CD14-positive monocyte (primary cell): Measurements from ENCODE around the gene TSPEAR. TPM values are rescaled to one million over a fixed set of nuclear protein-coding genes. Genes with fewer than 3 reads are reported as not detected.

Experiments
- DNase-seq, 3 donors: peaks; one replicate each; pipeline ENCODE4 v3.0.0-alpha.2; 2011 to 2022
- H2AFZ ChIP-seq: 2 replicates; pipeline ENCODE4 v1.6.0; 2012; ENCODE audit warnings: mild to moderate bottlenecking, low read depth, low read length, inconsistent platforms; ENCODE audit not compliant: insufficient read depth, poor library complexity, severe bottlenecking
- H3K27ac ChIP-seq, 2 donors: 1 replicate in 1 of 2; 2 replicates in 1 of 2; pipeline ENCODE4 v1.5.1; 2012 to 2013; ENCODE audit warnings: low read length in 2 of 2, control low read depth in 1 of 2, inconsistent platforms in 1 of 2, low read depth in 1 of 2, mild to moderate bottlenecking in 1 of 2
- H3K27me3 ChIP-seq, 2 donors: one replicate each; pipeline versions ENCODE4 v1.6.0 to v1.6.1; 2011 to 2013; ENCODE audit warnings: low read length in 2 of 2; ENCODE audit not compliant: control insufficient read depth in 2 of 2, insufficient read depth in 2 of 2
- H3K36me3 ChIP-seq, 2 donors: replicated peaks in 1 of 2; 1 replicate in 1 of 2; 2 replicates in 1 of 2; pipeline versions ENCODE4 v1.5.1 to v1.6.1; 2012 to 2013; ENCODE audit warnings: low read length in 2 of 2, control low read depth in 1 of 2, inconsistent platforms in 1 of 2, mild to moderate bottlenecking in 1 of 2; ENCODE audit not compliant: insufficient read depth in 2 of 2, control insufficient read depth in 1 of 2
- H3K4me1 ChIP-seq, 2 donors: 1 replicate in 1 of 2; 2 replicates in 1 of 2; pipeline versions ENCODE4 v1.5.1 to v1.6.1; 2012 to 2013; ENCODE audit warnings: low read length in 2 of 2, control low read depth in 1 of 2, inconsistent platforms in 1 of 2, mild to moderate bottlenecking in 1 of 2, moderate library complexity in 1 of 2; ENCODE audit not compliant: insufficient read depth in 2 of 2, control insufficient read depth in 1 of 2
- H3K4me2 ChIP-seq: replicated peaks from 2 replicates; pipeline ENCODE3; 2012; ENCODE audit warnings: low read length, moderate library complexity, mild to moderate bottlenecking; ENCODE audit not compliant: poor library complexity, severe bottlenecking; ENCODE audit errors: extremely low read depth
- H3K4me3 ChIP-seq, 3 experiments: fragments of 200-600 bp in 1 of 3; sonication (generic) in 1 of 3; replicated peaks in 1 of 3; 1 replicate in 2 of 3; 2 replicates in 1 of 3; pipeline ENCODE4 v1.5.1; 2011 to 2013; ENCODE audit warnings: low read length in 3 of 3, mild to moderate bottlenecking in 3 of 3, control low read depth in 2 of 3, low read depth in 2 of 3, inconsistent platforms in 1 of 3, moderate library complexity in 1 of 3
- H3K79me2 ChIP-seq: 2 replicates; pipeline ENCODE4 v1.6.0; 2012; ENCODE audit warnings: mild to moderate bottlenecking, control low read depth, inconsistent platforms, low read length, moderate library complexity; ENCODE audit not compliant: insufficient read depth
- H3K9ac ChIP-seq: 2 replicates; pipeline ENCODE4 v1.6.0; 2017; ENCODE audit warnings: low read length, mild to moderate bottlenecking; ENCODE audit not compliant: insufficient read depth, poor library complexity, severe bottlenecking
- H3K9me3 ChIP-seq, 2 donors: replicated peaks in 1 of 2; 1 replicate in 1 of 2; 2 replicates in 1 of 2; pipeline versions ENCODE4 v1.5.1 to v1.6.1; 2012 to 2013; ENCODE audit warnings: low read length in 2 of 2, control low read depth in 1 of 2; ENCODE audit not compliant: control insufficient read depth in 1 of 2, insufficient read depth in 1 of 2
- H4K20me1 ChIP-seq: 2 replicates; pipeline ENCODE4 v1.6.0; 2012; ENCODE audit warnings: mild to moderate bottlenecking, low read length, control low read depth, moderate library complexity; ENCODE audit not compliant: insufficient read depth
- H3K27ac Mint-ChIP-seq, 7 donors: one replicate each; pipeline ENCODE4 v1.8.0; 2020; ENCODE audit warnings: mild to moderate bottlenecking in 7 of 7, mixed read lengths in 7 of 7, moderate library complexity in 6 of 7, inconsistent platforms in 2 of 7
- H3K27me3 Mint-ChIP-seq, 3 donors: one replicate each; pipeline ENCODE4 v1.8.0; 2021 to 2022; ENCODE audit warnings: low read depth in 3 of 3, mild to moderate bottlenecking in 3 of 3, mixed read lengths in 3 of 3, moderate library complexity in 3 of 3, inconsistent platforms in 1 of 3
- H3K36me3 Mint-ChIP-seq, 2 donors: one replicate each; pipeline ENCODE4 v1.8.0; 2020; ENCODE audit warnings: mixed read lengths in 2 of 2, inconsistent platforms in 1 of 2, mild to moderate bottlenecking in 1 of 2
- H3K4me1 Mint-ChIP-seq: one replicate; pipeline ENCODE4 v1.8.0; 2020; ENCODE audit warnings: mild to moderate bottlenecking, mixed read lengths
- H3K4me3 Mint-ChIP-seq, 2 donors: one replicate each; pipeline ENCODE4 v1.8.0; 2020; ENCODE audit warnings: mild to moderate bottlenecking in 2 of 2, mixed read lengths in 2 of 2, moderate library complexity in 1 of 2
- H3K9me3 Mint-ChIP-seq, 7 donors: one replicate each; pipeline ENCODE4 v1.8.0; 2020 to 2022; ENCODE audit warnings: mixed read lengths in 7 of 7, mild to moderate bottlenecking in 6 of 7, moderate library complexity in 6 of 7, inconsistent platforms in 2 of 7
- WGBS: methylation state at CpG from one replicate; pipeline ENCODE4 v1.1.5; 2013; ENCODE audit warnings: missing lambda C conversion rate; ENCODE audit not compliant: insufficient coverage; 5-methylcytosine and 5-hydroxymethylcytosine counted together
- intact Hi-C, 2 donors: fragments of 100-400 bp; cut with micrococcal nuclease; formaldehyde crosslinking; loops; one replicate each; pipeline versions ENCODE4 v1.15.0 to v1.15.1; 2023
- polyA plus RNA-seq, 3 donors: library from polyadenylated mRNA; depleted of rRNA in 1 of 3; unstranded in 2 of 3; stranded (reverse) in 1 of 3; fragments of 300-500 nt in 2 of 3; fragments of >200 nt in 1 of 3; fragmentation: Illumina TruSeq in 2 of 3; gene quantifications; 1 replicate in 2 of 3; 2 replicates in 1 of 3; pipeline ENCODE4 v1.2.3, GENCODE V29; 2012 to 2021
- TF ChIP-seq, protein P1 (sequence below): fragments of 200-600 bp; IDR thresholded peaks from one replicate; pipeline ENCODE4 v1.8.0; 2022; ENCODE audit warnings: antibody characterized with exemption, mild to moderate bottlenecking

The TSPEAR gene
- polyA plus RNA-seq, 3 donors: not detected

DNA sequence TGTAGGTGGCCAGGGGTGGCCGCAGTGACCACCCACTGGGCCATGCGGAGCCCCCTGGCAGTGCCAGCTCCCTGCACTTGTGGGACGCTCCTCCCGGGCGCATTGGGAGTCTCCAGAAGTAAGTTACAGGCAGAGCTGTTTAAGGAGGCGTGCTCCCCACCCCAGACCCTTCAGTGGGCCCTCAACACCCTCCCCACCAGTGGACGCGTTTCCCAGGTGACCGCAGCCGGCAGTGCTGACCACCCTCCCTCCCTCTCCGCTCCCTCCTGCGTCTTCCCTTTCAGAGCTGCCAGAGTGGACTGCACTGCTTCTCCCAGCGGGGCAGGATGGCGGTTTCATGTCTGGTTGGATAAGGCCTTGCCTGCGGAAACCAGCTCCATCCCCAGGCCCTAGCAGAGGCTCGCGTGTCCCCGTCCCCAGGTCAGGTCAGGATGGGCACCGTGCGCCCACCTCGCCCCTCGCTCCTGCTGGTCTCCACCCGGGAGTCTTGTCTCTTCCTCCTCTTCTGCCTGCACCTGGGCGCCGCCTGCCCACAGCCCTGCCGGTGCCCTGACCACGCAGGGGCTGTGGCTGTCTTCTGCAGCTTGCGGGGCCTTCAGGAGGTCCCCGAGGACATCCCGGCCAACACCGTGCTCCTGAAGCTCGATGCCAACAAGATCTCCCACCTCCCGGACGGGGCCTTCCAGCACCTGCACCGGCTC, 255.0 kb downstream of the TSPEAR start:
- H3K4me2 ChIP-seq: peak overlapping the region; percentile 91
- H3K79me2 ChIP-seq: no peaks in the 10 kb centered on the region
- H4K20me1 ChIP-seq: no peaks in the 10 kb centered on the region
- peaks cover 0 to 9% of the 10 kb centered on the region in 2 donors for H3K27me3 ChIP-seq
- no peaks in the 10 kb centered on the region for H3K36me3 ChIP-seq
- TF ChIP-seq, protein P1, sequence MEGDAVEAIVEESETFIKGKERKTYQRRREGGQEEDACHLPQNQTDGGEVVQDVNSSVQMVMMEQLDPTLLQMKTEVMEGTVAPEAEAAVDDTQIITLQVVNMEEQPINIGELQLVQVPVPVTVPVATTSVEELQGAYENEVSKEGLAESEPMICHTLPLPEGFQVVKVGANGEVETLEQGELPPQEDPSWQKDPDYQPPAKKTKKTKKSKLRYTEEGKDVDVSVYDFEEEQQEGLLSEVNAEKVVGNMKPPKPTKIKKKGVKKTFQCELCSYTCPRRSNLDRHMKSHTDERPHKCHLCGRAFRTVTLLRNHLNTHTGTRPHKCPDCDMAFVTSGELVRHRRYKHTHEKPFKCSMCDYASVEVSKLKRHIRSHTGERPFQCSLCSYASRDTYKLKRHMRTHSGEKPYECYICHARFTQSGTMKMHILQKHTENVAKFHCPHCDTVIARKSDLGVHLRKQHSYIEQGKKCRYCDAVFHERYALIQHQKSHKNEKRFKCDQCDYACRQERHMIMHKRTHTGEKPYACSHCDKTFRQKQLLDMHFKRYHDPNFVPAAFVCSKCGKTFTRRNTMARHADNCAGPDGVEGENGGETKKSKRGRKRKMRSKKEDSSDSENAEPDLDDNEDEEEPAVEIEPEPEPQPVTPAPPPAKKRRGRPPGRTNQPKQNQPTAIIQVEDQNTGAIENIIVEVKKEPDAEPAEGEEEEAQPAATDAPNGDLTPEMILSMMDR: no peak
- peaks cover 8 to 26% (median 15%) of the 10 kb centered on the region in 7 donors for H3K9me3 Mint-ChIP-seq
- peak overlapping the region; percentile 38 to 88 (median 50) for H3K4me3 ChIP-seq
- intact Hi-C loops: loop anchor here in 1 of 2 donors (10.0 kb wide), 1 partner anchor 358 kb away; the partner anchor contains the start of gene SUMO3
- no peak overlapping the region for H3K27ac Mint-ChIP-seq
- H3K4me3 Mint-ChIP-seq: peak overlapping the region; percentile 48 to 71
- peak overlapping the region; percentile 56 for H3K9ac ChIP-seq
- peaks cover 6 to 13% of the 10 kb centered on the region in 2 donors for H3K4me1 ChIP-seq
- no peaks in the 10 kb centered on the region for H3K36me3 Mint-ChIP-seq
- H2AFZ ChIP-seq: peak overlapping the region; percentile 82
- no peak for DNase-seq
- peaks cover 14% of the 10 kb centered on the region for H3K4me1 Mint-ChIP-seq
- H3K9me3 ChIP-seq: peaks cover 0 to 9% of the 10 kb centered on the region in 2 donors
- no peak overlapping the region for H3K27ac ChIP-seq
- 86% methylated on average over 34 of the region's 35 CpGs for WGBS
- peaks cover 9 to 41% (median 13%) of the 10 kb centered on the region in 3 donors for H3K27me3 Mint-ChIP-seq

- intact Hi-C loops: loop anchor here (2.0 to 10.0 kb wide), 2 partner anchors 117 to 359 kb away; partner anchors contain the start of genes CFAP410 (in 1 of the 2) and SUMO3 (in 1 of the 2)
- 1% methylated on average over 71 of the region's 72 CpGs for WGBS
- Mint-ChIP-seq H3K9me3 (peaks cover 8 to 26% (median 15%) of the 10 kb centered on the region in 7 donors), H3K27ac (peak overlapping the region in 2 of 7 donors; percentile 63 to 77), H3K4me1 (peaks cover 14% of the 10 kb centered on the region), H3K36me3 (no peaks in the 10 kb centered on the region), H3K4me3 (peak overlapping the region; percentile 86 to 89), H3K27me3 (peaks cover 10 to 45% (median 14%) of the 10 kb centered on the region in 3 donors)
- Histone ChIP-seq H3K4me3 (peak overlapping the region; percentile 38 to 88 (median 50)), H3K9ac (peak overlapping the region; percentile 56), H3K9me3 (peaks cover 0 to 9% of the 10 kb centered on the region in 2 donors), H3K79me2 (no peaks in the 10 kb centered on the region), H3K27ac (no peak overlapping the region), H3K4me1 (peaks cover 6 to 13% of the 10 kb centered on the region in 2 donors), H2AFZ (peak overlapping the region; percentile 82), H3K36me3 (no peaks in the 10 kb centered on the region), H4K20me1 (no peaks in the 10 kb centered on the region), H3K4me2 (peak overlapping the region; percentile 91), H3K27me3 (peaks cover 0 to 9% of the 10 kb centered on the region in 2 donors)
- peak; percentile 25 to 34 (median 27) for DNase-seq
- TF ChIP-seq, protein P1: peak; percentile 14
These were observed 255.7 kb downstream of the TSPEAR start for GRCh38 chr21:44455524-44456213.
